GM18870 (cell line): Measurements from ENCODE around the gene ADAR.
A peak's percentile ranks its signal among the peaks of the same experiment; 100 is the strongest.

Experiments used
- ATAC-seq: cut with Tn5 transposase; IDR thresholded peaks from one replicate; pipeline ENCODE4 v1.9.1; 2021; ENCODE audit warnings: moderate library complexity; ENCODE audit not compliant: unreplicated experiment

Gene ADAR

GRCh38 chr1:154559466-154560044 is 48.4 kb downstream of the ADAR start:
- ATAC-seq = peak; percentile 47

- peak; percentile 71 for ATAC-seq
These were observed 49.1 kb downstream of the ADAR start for GRCh38 chr1:154558720-154559465.

- no peak for ATAC-seq
These were observed 49.9 kb downstream of the ADAR start, which contains the start of gene UBE2Q1 for GRCh38 chr1:154557939-154558719. TSS of gene UBE2Q1 (minus strand) at chr1:154558662. CDS start at chr1:154558553, 109 bp downstream.

GRCh38 chr1:154557248-154557938 is 50.6 kb downstream of the ADAR start:
- no peak for ATAC-seq

GRCh38 chr1:154556422-154556821 is 51.6 kb downstream of the ADAR start:
- ATAC-seq = no peak

- ATAC-seq = no peak
These were observed 54.6 kb downstream of the ADAR start for GRCh38 chr1:154553056-154554030.

GRCh38 chr1:154552036-154552435 is 56.0 kb downstream of the ADAR start:
- ATAC-seq = no peak

- ATAC-seq = no peak
These were observed 56.5 kb downstream of the ADAR start for GRCh38 chr1:154551474-154551873.

GRCh38 chr1:154550657-154551056 is 57.3 kb downstream of the ADAR start:
- ATAC-seq = no peak

GRCh38 chr1:154550070-154550469 is 57.9 kb downstream of the ADAR start:
- ATAC-seq = no peak

- ATAC-seq = no peak
These were observed 58.7 kb downstream of the ADAR start for GRCh38 chr1:154549202-154549770.

- no peak for ATAC-seq
These were observed 60.0 kb downstream of the ADAR start for GRCh38 chr1:154548028-154548427.

GRCh38 chr1:154547105-154547732 is 60.8 kb downstream of the ADAR start:
- no peak for ATAC-seq

GRCh38 chr1:154546264-154547063 is 61.5 kb downstream of the ADAR start:
- no peak for ATAC-seq

- no peak for ATAC-seq
These were observed 66.8 kb downstream of the ADAR start for GRCh38 chr1:154541231-154541630.

- no peak for ATAC-seq
These were observed 68.2 kb downstream of the ADAR start for GRCh38 chr1:154539486-154540483.

- no peak for ATAC-seq
These were observed 71.4 kb downstream of the ADAR start for GRCh38 chr1:154536570-154536969.
